ENCODE data around the gene PBX1.

PBX1 gene

DNA sequence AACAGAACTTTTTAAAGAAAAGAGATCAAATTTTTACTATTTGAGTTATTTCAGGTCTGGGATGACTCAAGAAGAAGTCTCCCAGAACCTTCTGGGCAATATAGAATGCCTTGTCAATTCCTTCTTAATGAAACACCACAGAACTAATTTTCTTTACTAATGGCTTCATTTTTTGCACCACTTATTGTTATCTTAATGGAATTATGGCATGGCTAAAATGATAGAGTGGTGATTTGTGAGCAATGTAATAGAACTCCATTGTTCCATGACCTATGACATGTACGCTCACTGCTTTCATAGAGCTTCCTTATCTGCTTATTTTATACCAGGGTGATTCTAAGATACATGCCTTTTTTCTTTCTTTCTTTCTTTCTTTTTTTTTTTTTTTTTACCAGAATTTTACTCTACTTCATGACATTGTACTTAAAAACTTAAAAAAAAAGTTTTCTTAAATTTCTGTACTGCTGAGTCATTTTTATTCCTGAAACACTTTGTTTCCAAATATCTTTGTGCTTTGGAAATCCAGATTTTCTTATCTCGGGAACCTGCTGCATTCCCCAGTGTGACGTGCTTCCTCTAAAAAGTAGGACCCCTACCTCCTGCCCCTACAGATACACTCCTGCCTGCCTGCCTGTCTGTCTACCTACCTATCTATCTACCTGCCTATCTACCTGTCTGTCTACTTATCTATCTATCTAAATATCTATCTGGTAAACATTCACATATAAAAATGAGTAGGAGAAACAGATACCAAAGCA lies 284.9 kb downstream of the PBX1 start:
- Histone ChIP-seq H2AFZ (ENCODE audit: low read depth, low read length) (no peak overlapping the region), H4K20me1 (ENCODE audit: insufficient read depth, low read length) (no peaks in the 10 kb centered on the region), H3K79me2 (ENCODE audit: low read length) (no peaks in the 10 kb centered on the region), H3K4me3 (ENCODE audit: low read length) (no peak overlapping the region), H3K9ac (ENCODE audit: low read length) (no peak overlapping the region), H3K27ac (ENCODE audit: low read length) (no peak overlapping the region), H3K27me3 (ENCODE audit: low read depth, low read length) (peaks cover 8% of the 10 kb centered on the region; the same call in 1 of the 2 replicates), H3K4me2 (ENCODE audit: low read length) (no peak overlapping the region), H3K36me3 (replicated peaks; ENCODE audit: low read depth, low read length) (no peaks in the 10 kb centered on the region), H3K4me1 (ENCODE audit: low read length) (no peaks in the 10 kb centered on the region), H3K9me3 (ENCODE audit: insufficient read depth, low read length) (no peaks in the 10 kb centered on the region)
- TF ChIP-seq, protein P1, sequence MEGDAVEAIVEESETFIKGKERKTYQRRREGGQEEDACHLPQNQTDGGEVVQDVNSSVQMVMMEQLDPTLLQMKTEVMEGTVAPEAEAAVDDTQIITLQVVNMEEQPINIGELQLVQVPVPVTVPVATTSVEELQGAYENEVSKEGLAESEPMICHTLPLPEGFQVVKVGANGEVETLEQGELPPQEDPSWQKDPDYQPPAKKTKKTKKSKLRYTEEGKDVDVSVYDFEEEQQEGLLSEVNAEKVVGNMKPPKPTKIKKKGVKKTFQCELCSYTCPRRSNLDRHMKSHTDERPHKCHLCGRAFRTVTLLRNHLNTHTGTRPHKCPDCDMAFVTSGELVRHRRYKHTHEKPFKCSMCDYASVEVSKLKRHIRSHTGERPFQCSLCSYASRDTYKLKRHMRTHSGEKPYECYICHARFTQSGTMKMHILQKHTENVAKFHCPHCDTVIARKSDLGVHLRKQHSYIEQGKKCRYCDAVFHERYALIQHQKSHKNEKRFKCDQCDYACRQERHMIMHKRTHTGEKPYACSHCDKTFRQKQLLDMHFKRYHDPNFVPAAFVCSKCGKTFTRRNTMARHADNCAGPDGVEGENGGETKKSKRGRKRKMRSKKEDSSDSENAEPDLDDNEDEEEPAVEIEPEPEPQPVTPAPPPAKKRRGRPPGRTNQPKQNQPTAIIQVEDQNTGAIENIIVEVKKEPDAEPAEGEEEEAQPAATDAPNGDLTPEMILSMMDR (IDR thresholded peaks at IDR 0.05; ENCODE audit: low read depth, low read length), result no peak
- no peak for TF ChIP-seq EZH2phosphoT487 (IDR thresholded peaks at IDR 0.05; ENCODE audit: low read depth)

DNA sequence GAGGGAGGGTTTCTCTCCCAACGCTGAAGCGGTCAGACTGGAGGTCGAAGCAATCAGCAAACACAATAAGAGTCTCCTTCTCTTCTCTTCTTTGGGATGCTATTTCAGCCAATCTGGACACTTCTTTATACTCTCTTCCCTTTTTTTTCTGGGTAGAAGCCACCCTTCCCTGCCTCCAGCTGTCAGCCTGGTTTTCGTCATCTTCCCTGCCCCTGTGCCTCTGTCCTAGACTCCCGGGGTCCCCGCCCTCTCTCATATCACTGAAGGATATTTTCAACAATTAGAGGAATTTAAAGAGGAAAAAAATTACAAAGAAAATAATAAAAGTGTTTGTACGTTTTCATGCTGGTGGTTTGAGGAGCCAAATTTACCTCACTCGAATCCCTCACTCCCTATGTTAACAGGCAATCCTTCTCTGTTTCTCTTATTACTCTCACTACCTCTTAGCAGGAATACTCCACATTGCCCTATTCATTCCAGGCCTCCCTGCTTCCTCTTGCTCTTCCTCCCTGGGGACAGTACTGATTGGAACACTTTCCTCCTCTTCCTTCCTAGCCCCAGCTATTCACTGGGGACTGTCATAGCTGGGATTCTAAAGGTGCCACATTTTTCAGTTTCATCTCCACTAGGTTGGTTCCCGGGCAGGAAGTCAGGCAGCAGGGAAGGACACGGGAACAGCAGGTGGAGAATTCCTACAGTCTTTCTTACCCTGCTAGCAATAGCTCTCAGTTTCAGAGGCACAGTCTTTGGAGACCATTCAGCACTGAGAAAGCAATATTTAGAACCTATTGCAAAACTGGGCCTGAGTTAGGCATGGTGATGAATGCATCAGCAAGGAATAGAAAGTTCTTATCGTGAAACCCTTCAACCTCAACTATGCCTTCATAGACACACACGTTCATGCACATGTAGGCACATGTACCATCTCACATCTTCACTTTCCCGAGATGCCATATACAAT lies 288.0 kb downstream of the PBX1 start:
- H3K9ac ChIP-seq (ENCODE audit: low read length), result no peak overlapping the region
- no peak overlapping the region for H3K4me3 ChIP-seq (ENCODE audit: low read length)
- H3K9me3 ChIP-seq (ENCODE audit: insufficient read depth, low read length), result no peaks in the 10 kb centered on the region
- H3K27ac ChIP-seq (ENCODE audit: low read length), result no peak overlapping the region
- H3K36me3 ChIP-seq (replicated peaks; ENCODE audit: low read depth, low read length), result no peaks in the 10 kb centered on the region
- H3K4me1 ChIP-seq (ENCODE audit: low read length), result no peaks in the 10 kb centered on the region
- H2AFZ ChIP-seq (ENCODE audit: low read depth, low read length), result no peak overlapping the region
- TF ChIP-seq EZH2phosphoT487 (IDR thresholded peaks at IDR 0.05; ENCODE audit: low read depth), result no peak
- TF ChIP-seq, protein P1 (IDR thresholded peaks at IDR 0.05; ENCODE audit: low read depth, low read length), result no peak
- peaks cover 2% of the 10 kb centered on the region; the same call in 1 of the 2 replicates for H3K27me3 ChIP-seq (ENCODE audit: low read depth, low read length)
- H3K4me2 ChIP-seq (ENCODE audit: low read length), result no peak overlapping the region
- no peaks in the 10 kb centered on the region for H4K20me1 ChIP-seq (ENCODE audit: insufficient read depth, low read length)
- H3K79me2 ChIP-seq (ENCODE audit: low read length), result no peaks in the 10 kb centered on the region

DNA sequence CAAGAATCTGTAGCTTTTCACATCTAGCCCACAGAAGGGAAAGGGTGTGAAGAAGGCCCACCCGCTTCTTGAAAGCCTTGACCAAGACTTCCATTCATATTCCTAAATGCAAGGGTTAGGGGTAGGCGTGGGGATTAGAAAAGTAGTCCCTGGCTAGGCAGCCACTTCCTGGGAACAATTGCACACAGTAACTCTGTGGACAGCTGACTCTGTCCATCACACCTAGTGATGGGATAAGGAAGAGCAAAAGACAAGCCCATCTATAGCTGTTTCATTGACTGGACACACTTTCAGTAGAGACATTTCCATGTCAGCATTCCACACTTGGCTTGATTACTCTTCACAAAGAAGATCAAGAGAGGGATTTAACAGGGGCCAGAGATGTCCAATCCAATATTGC lies 294.2 kb downstream of the PBX1 start:
- TF ChIP-seq, protein P1 (IDR thresholded peaks at IDR 0.05; ENCODE audit: low read depth, low read length), result no peak
- no peak for TF ChIP-seq EZH2phosphoT487 (IDR thresholded peaks at IDR 0.05; ENCODE audit: low read depth)

More for the DNA sequence above, 294.2 kb downstream of the PBX1 start:
- Histone ChIP-seq H3K4me2 (ENCODE audit: low read length) (no peak overlapping the region), H4K20me1 (ENCODE audit: insufficient read depth, low read length) (no peaks in the 10 kb centered on the region), H3K27me3 (ENCODE audit: low read depth, low read length) (no peaks in the 10 kb centered on the region), H3K9ac (ENCODE audit: low read length) (no peak overlapping the region), H2AFZ (ENCODE audit: low read depth, low read length) (no peak overlapping the region), H3K4me3 (ENCODE audit: low read length) (no peak overlapping the region), H3K36me3 (replicated peaks; ENCODE audit: low read depth, low read length) (no peaks in the 10 kb centered on the region), H3K79me2 (ENCODE audit: low read length) (no peaks in the 10 kb centered on the region), H3K27ac (ENCODE audit: low read length) (no peak overlapping the region), H3K9me3 (ENCODE audit: insufficient read depth, low read length) (no peaks in the 10 kb centered on the region), H3K4me1 (ENCODE audit: low read length) (no peaks in the 10 kb centered on the region)

Measured in OCI-LY3 (cell line).